Activated effector memory CD4-positive, alpha-beta T cell treated with Interleukin-2 at 50 U/mL for 16 hours (primary cell): ENCODE measurements around the gene PDE4DIP.
"Not testable (repeated sequence)": the region's sequence is repeated elsewhere in the genome, so short reads cannot be mapped to it uniquely, and the experiment has no call there.

Source experiments
- DNase-seq: peaks from one replicate; pipeline ENCODE4 v3.0.0-alpha.2; 2020

The PDE4DIP gene

DNA sequence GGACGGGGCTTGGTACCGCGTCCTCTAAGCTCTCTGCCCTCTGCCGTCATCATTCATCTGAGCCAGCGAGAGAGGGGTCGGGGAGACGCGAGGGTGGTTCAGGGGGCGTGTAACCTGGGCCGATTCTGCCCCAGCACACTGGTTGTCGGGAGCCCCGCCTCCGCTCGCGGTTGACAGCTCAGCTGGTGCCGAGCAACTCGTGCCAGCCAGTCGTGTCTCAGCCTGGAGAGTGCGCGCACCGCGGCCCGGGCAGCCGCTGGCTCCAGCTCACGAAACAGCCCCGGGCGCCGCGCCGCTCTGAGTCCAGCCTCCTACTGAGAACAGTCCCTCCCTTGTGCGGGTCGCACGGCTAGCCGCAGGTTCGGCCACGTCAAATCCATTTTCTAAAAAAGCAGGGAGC is at the start of gene PDE4DIP:
PDE4DIP (plus strand) TSS at position 209 of the 400 bp plus-strand sequence. CDS start 347 bp downstream, outside the sequence.
- peak; percentile 19 for DNase-seq

- DNase-seq = not testable (repeated sequence)
Observed at GRCh38 chr1:148808268-148808928, 35.8 kb upstream of the PDE4DIP start.

GRCh38 chr1:148808929-148809283 is 35.3 kb upstream of the PDE4DIP start:
- not testable (repeated sequence) for DNase-seq

DNA sequence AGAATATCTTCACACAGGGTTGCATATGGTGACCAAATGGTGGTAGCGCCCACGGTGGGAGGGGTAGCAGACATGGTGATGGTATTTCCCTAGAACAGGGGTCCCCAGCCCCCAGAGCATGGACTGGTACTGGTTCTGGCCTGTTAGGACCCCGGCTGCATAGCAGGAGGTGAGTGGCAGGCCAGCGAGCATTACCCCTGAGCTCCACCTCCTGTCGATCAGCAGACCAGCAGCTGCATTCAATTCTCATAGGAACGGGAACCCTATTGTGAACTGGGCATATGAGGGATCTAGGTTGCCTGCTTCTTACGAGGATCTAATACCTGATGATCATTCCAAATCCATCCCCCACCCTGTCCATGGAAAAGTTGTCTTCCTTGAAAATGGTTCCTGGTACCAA is 22.0 kb upstream of the PDE4DIP start:
- DNase-seq = not testable (repeated sequence)

GRCh38 chr1:148823822-148824221 is 20.4 kb upstream of the PDE4DIP start:
- not testable (repeated sequence) for DNase-seq

- not testable (repeated sequence) for DNase-seq
Observed at GRCh38 chr1:148825029-148825428, 19.2 kb upstream of the PDE4DIP start.

DNA sequence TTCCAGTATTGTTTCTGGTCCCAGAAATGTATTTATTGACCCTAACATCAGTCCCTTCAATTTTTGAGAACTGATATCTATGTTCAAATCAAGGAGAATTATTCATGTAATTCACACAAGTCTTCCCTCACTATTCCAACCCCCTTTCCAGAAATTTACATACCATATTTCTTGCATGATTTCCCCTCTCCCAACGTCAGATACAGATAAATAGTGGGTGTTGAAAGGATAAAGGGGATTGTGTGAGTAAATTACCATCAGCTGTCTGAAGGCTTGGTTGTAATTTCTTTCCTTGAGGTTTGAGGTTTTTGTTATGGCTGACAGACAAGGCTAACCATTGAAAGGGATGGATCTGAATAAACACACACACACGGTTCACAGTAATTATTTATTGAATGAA is 15.7 kb upstream of the PDE4DIP start:
- DNase-seq = not testable (repeated sequence)

DNA sequence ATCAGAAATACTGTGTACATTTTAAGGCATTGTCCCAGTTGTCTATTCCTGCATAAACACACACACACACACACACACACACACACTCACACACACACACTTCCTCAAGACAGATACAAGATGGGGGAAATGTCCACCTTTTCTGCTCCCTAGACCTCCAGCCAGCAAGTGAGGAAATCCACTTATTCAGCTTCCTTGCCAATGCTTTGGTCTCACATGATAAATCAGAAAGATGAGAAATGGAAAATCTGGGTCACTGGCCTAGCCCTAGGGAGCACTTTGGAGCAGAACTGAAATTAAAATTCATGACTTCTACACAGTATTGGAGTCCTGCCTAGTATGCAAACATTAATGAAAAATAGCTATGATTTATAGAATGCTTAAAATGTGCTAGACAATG is 15.3 kb upstream of the PDE4DIP start:
- not testable (repeated sequence) for DNase-seq

GRCh38 chr1:148829365-148829764 is 14.9 kb upstream of the PDE4DIP start:
- DNase-seq = not testable (repeated sequence)

GRCh38 chr1:148841262-148841661 is 3.0 kb upstream of the PDE4DIP start:
- DNase-seq = not testable (repeated sequence)

- not testable (repeated sequence) for DNase-seq
Observed at GRCh38 chr1:148844651-148845050, 423 bp downstream of the PDE4DIP start.

GRCh38 chr1:148845068-148845467 is 840 bp downstream of the PDE4DIP start:
- DNase-seq = not testable (repeated sequence)

DNA sequence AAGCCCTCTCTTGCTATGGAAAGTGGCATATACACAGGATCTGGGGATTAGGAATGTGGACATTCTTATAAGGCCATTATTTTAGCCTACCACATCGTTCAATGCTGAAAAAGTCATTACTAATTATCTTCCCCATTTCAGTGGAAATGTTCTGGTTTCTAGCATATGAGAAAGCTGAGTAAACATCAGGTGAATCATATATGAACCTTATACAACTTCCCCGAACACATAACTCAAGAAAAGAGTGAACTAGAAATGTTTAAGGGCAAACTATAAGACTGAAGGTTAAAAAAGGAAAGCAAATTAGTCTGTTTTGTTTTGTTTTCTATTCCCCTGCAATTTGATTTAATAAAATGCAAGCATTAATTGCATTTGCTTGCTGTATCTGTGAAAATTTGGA is 6.1 kb downstream of the PDE4DIP start:
- not testable (repeated sequence) for DNase-seq

DNA sequence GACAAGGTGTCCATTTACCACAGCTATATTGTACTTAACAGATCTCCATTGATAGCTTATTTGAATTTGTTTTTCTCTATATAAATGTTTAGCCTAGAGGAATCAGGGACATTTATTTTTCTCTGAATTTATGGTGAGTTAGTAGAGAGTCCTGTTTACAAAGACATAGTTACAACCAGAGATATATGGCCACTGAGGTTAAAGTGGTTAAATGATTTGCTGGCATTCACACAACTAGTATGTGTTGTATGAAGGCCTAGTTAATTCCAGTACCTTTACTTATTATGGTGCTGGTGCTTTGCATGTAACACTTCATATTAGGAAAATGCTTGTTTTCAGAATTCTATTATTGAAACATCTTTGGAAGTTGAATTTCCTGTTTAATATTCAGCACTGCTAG is 6.6 kb downstream of the PDE4DIP start:
- DNase-seq = not testable (repeated sequence)

- not testable (repeated sequence) for DNase-seq
Observed at GRCh38 chr1:148851684-148852083, 7.5 kb downstream of the PDE4DIP start.

DNA sequence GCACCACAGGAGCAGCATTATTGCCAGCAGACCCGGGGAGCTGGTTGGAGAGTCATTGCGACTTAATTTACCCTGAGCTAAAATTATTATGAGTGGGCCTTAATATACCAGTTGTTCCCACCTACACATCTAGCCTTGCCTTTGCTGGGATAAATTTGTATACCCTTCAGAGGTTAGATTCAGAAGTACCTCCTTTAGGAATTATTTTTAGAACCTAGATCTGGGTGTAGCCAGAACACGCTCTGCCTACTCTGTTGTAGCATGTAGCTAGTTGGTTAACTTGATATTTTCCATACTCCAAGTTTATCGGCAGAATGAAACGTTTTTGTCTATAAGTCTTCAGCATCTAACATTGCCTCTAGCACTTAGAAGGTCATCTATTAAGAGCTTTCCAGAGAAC is 9.1 kb downstream of the PDE4DIP start:
- not testable (repeated sequence) for DNase-seq

DNA sequence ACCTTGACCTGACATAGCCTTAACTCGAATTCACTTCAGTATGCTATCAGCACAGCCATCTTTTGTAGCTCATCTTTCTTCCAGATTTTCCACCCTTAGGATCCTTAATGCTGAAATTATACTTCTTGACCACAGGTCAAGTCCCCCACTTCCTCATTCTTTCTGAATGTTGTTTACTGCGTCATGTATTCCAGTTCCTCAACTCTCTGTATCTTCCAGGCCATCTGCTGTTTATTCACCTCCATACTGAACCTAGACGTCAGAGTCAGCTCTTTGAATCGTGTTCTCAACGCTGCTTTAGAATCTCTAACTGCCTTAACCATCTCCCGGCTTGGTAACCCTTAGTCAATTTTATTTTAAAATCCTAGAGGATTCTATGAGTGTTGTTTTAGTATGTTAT is 9.8 kb downstream of the PDE4DIP start:
- not testable (repeated sequence) for DNase-seq

- not testable (repeated sequence) for DNase-seq
Observed at GRCh38 chr1:148855367-148855766, 11.1 kb downstream of the PDE4DIP start.

- not testable (repeated sequence) for DNase-seq
Observed at GRCh38 chr1:148860049-148860448, 15.8 kb downstream of the PDE4DIP start.

DNA sequence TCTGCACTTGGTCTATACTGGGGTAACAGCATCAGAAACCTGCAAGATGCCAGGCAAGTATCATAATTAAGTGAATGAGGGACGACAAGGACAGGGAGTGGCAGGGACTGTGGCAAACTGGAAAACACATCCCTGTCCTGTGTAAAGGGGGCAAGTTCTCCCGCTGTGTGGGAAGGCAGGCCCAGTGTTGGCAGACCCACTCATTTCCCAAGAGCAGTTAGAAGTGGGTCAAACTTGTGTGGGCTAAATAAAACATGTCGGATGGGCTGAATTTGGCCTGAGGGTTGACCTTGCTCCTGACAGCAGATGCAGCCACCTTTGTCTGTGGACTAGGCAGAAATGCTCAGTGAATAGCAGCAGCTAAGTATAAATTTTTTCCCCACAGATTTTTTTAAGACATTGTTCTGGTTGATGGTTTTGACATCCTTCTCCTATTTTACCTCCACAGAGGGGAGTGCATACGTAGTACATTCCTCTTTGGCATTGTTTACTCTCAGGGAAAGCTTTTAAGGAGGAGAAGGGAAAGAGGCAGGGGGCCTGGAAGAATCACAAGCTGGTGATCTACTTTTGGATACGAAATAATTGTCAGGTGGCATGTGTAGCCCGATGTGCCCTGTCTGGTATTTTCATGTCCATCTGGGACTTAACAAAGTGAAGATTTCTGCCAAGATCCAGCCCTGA is 16.5 kb downstream of the PDE4DIP start:
- DNase-seq = not testable (repeated sequence)

GRCh38 chr1:148862590-148862989 is 18.4 kb downstream of the PDE4DIP start:
- DNase-seq = not testable (repeated sequence)

DNA sequence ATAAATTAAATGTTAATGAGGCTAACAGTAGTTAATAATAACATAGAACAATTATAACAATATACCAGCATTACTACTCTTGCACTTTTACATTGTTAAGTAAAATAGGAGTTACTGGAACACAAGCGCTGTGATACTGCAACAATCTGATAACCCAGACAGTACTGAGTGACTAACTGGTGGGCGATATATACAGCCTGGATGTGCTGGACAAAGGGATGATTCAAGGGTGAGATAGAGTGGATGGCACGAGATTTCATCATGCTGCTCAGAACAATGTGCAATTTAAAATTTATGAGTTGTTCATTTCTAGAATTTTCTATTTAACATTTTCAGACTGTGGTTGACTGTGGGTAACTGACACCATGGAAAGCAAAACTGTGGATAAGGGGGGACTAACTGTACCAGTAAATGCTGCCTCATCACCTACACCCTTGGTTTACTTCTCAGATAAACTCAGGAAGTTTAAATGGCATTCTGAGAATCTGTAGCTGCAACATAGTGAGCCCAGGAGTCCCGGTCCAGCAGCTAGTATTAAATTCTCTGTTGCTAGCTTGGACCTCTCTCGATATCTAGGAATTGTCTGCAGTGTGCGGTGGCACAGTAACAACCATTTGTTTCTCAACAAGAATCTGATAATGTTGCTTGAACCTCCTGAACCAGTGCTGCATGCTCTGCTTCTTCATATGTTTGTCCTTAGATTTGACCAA is 24.9 kb downstream of the PDE4DIP start:
- DNase-seq = not testable (repeated sequence)

DNA sequence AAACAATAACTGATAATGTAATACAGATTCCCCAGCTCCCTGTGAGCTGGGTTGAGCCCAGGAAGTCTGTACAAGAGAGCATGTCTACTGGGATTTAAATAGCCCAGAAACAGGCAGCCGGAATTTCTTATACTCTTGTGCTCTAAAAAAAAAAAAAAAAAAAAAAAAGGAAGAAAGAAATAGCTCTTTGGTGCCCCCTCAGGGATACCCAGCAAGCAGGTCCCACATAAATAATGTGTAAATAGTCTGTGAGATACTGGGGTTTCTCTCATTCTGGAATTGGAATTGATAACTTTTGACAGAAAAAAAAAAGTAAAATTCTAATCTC is 25.4 kb downstream of the PDE4DIP start:
- DNase-seq = not testable (repeated sequence)
